Loucy (cell line): Measurements from ENCODE around the gene SMARCE1.

Source experiments
- EZH2phosphoT487 ChIP-seq: fragments of 200-600 bp; IDR thresholded peaks from 2 replicates; pipeline ENCODE4 v1.6.1; 2018; ENCODE audit warnings: antibody characterized with exemption, mild to moderate bottlenecking, moderate library complexity, borderline replicate concordance
- TF ChIP-seq, protein P1 (sequence below): fragments of 200-600 bp; sonication (generic); conservative IDR thresholded peaks from 2 replicates; pipeline ENCODE4 v1.5.1; 2014; ENCODE audit warnings: mild to moderate bottlenecking, antibody characterized with exemption, low read length

DNA sequence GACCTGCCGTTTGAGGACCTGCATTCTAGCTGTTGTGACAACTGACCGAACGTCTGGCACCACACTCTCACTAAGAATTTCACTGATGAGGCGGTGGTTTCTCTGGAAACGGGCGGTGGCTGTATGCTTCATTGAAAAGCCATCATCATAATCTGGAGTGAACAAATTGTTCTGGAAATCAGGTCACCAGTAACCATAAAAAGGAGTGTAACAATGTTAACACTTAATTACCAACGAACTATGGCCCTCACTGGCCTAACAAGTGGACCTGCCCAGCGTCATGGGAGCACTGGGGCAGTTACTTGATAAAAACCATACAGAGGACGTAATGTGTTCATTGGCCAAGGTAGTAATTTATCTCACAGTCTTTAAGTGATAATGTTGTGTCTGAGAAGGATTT lies 15.4 kb downstream of the SMARCE1 start:
- TF ChIP-seq, protein P1, sequence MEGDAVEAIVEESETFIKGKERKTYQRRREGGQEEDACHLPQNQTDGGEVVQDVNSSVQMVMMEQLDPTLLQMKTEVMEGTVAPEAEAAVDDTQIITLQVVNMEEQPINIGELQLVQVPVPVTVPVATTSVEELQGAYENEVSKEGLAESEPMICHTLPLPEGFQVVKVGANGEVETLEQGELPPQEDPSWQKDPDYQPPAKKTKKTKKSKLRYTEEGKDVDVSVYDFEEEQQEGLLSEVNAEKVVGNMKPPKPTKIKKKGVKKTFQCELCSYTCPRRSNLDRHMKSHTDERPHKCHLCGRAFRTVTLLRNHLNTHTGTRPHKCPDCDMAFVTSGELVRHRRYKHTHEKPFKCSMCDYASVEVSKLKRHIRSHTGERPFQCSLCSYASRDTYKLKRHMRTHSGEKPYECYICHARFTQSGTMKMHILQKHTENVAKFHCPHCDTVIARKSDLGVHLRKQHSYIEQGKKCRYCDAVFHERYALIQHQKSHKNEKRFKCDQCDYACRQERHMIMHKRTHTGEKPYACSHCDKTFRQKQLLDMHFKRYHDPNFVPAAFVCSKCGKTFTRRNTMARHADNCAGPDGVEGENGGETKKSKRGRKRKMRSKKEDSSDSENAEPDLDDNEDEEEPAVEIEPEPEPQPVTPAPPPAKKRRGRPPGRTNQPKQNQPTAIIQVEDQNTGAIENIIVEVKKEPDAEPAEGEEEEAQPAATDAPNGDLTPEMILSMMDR = no peak
- TF ChIP-seq EZH2phosphoT487 = no peak
